ENCODE measurements around the gene MICB.
A peak's percentile ranks its signal among the peaks of the same experiment; 100 is the strongest.
"Not testable (repeated sequence)": the region's sequence is repeated elsewhere in the genome, so short reads cannot be mapped to it uniquely, and the experiment has no call there.

Gene MICB

DNA sequence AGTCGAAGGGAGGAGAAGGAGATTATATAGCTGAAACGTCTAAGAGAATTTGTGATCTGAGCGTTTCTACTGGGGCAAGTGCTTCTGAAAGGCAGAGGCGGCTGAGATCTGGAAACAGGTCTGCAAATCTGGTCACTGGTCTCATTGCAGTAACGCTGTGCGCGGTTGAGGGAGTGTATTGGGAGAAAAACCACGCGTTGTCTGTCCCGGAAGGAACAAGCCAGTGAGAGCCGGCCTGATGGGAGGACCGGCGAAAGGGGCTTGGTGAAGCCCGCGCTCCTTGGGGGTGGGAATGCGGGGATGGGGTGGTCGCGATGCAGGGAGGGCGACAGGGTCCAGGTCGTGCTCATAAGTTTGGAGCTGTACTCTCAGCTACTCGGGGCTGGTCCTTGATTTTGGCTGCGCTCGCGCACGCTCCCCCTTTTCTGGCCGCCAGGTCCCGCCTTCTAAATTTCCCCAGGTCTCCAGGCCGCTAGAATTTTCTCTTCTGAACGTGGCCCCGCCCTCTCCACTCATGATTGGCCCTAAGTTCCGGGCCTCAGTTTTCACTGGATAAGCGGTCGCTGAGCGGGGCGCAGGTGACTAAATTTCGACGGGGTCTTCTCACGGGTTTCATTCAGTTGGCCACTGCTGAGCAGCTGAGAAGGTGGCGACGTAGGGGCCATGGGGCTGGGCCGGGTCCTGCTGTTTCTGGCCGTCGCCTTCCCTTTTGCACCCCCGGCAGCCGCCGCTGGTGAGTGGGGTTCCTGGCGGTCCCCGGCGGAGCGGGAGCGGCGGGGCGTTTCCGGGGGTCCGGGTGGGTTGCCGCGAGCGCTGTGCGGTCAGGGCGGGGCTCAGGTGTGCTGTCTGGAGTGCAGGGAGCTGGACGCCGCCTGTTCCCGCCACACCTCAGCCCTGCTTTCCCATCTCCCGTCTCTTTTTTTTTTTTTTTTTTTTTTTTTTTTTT lies at the start of gene MICB:
Gene MICB (plus strand): TSS at position 615 of the 946 bp plus-strand sequence. CDS start 49 bp downstream, at position 664.
- DNase-seq (ENCODE audit: low spot score): peak; percentile 45

DNA sequence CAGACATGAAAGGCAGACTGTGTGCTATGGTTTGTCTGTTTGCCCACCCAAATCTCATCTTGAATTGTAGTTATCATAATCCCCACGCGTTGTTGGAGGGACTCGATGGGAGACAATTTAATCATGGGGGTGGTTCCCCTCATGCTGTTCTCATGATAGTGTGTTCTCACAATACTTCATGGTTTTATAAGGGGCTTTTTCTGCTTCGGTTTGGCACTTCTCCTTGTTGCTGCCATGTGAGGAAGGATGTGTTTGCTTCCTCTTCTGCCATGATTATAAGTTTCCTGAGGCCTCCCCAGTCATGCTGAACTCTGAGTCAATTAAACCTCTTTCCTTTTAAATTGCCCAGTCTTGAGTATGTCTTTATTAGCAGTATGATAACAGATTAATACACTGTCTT lies 47.2 kb upstream of the MICB start:
- DNase-seq (ENCODE audit: low spot score): no peak

GRCh38 chr6:31452859-31453258 lies 45.1 kb upstream of the MICB start:
- no peak for DNase-seq (ENCODE audit: low spot score)

DNA sequence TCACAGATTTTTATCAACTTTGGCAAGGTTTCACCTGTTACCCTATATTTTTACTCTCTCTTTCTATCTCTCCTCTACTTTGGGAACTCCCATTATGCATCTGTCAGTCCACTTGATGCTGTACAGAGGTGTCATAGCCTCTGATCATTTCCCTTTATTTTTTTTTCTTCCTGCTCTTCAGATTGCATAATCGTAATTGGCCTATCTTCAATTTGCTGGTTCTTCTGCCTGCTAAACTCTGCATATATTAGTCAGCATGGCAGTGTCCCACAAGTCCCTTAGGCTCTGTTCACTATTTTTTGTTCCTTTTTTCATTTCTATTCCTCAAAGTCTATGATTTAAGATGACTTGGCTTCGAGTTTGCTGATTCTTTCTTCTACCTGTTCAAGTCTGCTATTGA lies 44.7 kb upstream of the MICB start:
- DNase-seq (ENCODE audit: low spot score): no peak

- not testable (repeated sequence) for DNase-seq (ENCODE audit: low spot score)
Observed at GRCh38 chr6:31459864-31460263, 38.1 kb upstream of the MICB start.

- no peak for DNase-seq (ENCODE audit: low spot score)
Observed at GRCh38 chr6:31460361-31461025, 37.5 kb upstream of the MICB start.

GRCh38 chr6:31462026-31462963 lies 35.6 kb upstream of the MICB start:
- DNase-seq (ENCODE audit: low spot score): no peak

GRCh38 chr6:31462964-31463870 lies 34.7 kb upstream of the MICB start:
- DNase-seq (ENCODE audit: low spot score): peak; percentile 47

- no peak for DNase-seq (ENCODE audit: low spot score)
Observed at GRCh38 chr6:31464252-31465184, 33.4 kb upstream of the MICB start.

GRCh38 chr6:31465185-31465536 lies 32.8 kb upstream of the MICB start:
- no peak for DNase-seq (ENCODE audit: low spot score)

DNA sequence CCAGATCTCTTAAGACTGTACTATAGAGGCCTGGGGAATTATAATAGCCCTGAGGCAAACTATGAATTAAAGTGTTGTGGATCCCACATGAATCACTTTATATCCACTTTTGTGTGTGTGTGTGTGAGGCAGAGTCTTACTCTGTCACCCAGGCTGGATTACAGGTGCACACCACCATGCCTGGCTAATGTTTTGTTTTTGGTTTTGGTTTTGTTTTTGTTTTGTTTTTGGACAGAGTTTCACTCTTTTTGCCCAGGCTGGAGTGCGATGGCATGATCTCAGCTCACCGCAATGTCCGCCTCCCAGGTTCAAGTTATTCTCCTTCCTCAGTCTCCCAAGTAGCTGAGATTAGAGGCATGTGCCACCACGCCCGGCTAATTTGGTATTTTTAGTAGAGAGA lies 32.2 kb upstream of the MICB start:
- DNase-seq (ENCODE audit: low spot score): no peak

DNA sequence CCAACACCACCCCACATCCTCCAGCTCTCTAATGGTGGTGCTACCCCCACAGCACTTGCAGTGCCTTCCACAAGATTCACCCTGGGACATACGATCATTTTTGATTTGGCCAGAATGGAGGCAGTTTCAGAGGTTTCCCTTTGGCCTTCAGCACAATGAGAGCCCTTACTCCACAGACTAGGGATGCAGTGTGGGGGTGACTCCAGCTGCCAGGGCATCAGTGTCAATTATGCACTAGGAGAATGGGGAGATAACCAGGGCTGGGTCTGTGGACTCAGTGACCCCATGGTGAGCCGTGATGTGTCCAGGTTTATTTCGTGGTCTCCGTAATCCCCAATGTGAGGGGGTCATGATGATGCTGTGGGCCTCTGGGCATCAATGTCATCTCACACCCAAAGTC lies 31.5 kb upstream of the MICB start:
- no peak for DNase-seq (ENCODE audit: low spot score)

DNA sequence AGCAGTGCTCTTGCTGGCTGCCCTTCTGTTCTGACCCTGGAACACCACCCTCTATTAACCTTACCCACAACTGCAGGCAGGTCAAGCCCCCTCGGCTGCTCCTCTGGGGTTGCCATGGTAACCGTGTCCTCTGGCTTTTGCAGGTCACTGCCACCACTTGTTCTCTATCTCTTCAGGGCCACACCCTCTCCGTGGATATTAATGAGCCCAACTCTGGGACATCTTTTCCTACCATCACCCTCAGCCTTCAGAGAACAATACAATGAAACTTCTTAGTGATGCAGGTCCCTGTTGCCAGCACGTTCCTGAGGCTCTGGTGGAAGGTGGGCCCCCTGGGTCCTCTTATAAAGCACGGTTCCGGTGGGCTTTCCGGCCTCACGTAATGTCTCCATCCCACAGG lies 30.8 kb upstream of the MICB start:
- DNase-seq (ENCODE audit: low spot score): no peak

- DNase-seq (ENCODE audit: low spot score): no peak
Observed at GRCh38 chr6:31468311-31468710, 29.6 kb upstream of the MICB start.

DNA sequence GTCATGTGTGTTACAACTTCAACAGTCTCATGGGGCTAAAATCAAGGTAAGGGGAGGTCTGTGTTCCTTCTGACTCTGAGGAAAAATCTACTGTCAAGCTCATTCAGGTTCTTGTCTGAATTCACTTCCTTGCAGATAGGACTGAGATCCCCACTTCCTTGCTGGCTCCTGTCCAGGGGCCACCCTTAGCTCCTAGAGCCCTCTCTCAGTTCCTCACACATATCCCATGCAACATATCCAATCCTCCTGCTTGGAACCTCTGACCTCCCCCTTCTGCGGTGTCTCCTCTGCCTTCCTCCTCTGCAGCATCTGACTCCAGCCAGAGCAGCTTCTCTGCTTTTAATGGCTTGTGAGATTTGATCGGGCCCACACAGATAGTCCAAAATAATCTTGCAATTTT lies 27.1 kb upstream of the MICB start:
- DNase-seq (ENCODE audit: low spot score): no peak

DNA sequence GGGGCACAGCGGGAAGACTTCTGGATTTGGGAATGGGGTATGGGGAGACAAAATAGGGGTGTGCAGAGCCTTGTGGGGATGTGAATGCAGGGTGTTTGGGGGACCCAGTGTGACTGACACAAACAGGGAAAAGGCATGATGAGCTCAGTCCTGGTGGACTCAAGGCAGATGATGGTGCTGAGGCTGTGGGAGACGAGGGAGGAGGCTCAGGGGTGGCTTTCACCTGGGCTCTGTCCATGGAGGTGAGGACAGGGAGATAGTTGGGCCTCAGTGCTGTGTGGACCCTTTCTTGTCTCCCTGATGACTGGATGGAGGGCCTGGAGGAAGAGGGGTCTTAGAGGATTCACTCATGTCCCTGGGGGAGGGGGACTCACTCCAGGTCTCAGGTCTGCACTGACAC lies 26.2 kb upstream of the MICB start:
- DNase-seq (ENCODE audit: low spot score): no peak

GRCh38 chr6:31472259-31472658 lies 25.7 kb upstream of the MICB start:
- DNase-seq (ENCODE audit: low spot score): no peak

DNA sequence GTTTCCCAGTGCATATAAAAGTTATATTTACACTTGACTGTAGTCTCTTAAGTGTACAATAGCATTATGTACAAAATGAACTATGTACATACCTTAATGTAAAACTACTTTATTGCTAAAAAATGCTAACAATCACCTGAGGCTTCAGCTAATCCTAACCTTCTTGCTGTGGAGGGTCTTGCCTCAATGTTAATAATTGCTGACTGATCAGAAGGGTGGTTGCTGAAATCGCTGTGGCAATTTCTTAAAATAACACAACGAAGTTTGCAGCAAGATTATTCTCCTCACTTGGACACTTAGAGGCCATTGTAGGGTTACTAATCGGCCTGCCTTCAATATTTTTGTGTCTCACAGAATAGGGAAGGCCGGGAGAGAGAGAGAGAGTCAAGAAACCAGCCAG lies 24.7 kb upstream of the MICB start:
- DNase-seq (ENCODE audit: low spot score): no peak

DNA sequence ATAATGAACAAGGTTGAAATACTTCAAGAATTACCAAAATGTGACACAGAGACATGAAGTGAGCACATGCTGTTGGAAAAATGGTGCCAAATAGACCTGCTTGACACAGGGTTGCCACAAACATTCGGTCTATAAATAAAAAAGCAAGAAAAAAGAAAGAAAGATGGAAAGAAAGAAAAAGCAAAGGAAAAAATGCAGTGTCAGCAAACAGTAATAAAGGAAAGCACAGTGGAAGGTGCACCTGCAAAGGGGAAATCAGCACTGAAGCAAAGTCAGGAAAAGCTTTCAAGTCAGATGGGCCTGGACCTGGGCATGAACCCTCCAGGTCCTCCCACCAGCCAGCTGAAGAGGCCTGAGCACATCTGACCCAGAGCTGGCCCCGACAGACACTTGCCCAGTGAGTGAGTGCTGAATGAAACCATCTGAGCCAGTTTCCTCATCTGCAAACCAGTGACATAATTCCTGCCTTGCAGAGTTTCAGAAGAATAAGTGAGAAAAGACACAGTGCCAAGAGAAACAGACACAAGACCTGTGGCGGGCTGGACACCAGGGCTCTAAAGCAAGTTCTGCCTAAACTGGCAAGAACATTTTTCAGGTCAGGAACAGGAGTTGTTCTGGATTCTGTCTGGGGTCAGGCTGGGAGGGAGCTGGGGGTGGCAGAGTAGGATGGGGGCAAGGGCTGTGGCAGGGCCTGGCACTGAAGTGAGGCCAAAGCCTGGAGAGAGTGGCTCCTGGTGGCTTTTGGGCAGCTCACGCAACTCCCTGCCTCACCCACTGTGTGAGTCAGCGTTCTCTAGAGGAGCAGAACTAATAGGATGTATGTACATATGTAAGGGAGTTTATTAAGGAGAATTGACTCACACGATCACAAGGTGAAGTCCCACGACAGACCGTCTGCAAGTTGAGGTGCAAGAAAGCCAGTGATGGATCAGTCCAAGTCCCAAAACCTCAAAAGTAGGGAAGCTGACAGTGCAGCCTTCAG lies 23.9 kb upstream of the MICB start:
- DNase-seq (ENCODE audit: low spot score): no peak
